Measurements from ENCODE around the gene ZNF398.

The ZNF398 gene

GRCh38 chr7:149229526-149229925 lies 82.3 kb downstream of the ZNF398 start:
- no peak for DNase-seq

- no peak for DNase-seq
Observed at GRCh38 chr7:149232362-149232761, 85.1 kb downstream of the ZNF398 start.
